Astrocyte (in vitro differentiated cells and primary cell): ENCODE measurements around the gene TBK1.

Source experiments
- CTCF ChIP-seq: IDR thresholded peaks from 2 replicates; pipeline ENCODE4 v1.5.1; 2011; ENCODE audit warnings: low read depth, mild to moderate bottlenecking, inconsistent platforms, low read length, moderate library complexity; ENCODE audit not compliant: insufficient read depth
- EZH2 ChIP-seq: IDR thresholded peaks from 2 replicates; pipeline ENCODE4 v1.6.1; 2012; ENCODE audit warnings: mild to moderate bottlenecking, low read length, inconsistent platforms; ENCODE audit not compliant: insufficient read depth

- TF ChIP-seq EZH2 (no peak), CTCF (no peak)
Measured at GRCh38 chr12:64411427-64411826, 40.5 kb upstream of the TBK1 start.
